Activated CD4-positive, alpha-beta T cell treated with anti-CD3 and anti-CD28 coated beads, Interleukin-10, Interleukin-2, amounts not matched to agents 100 ng/mL and 50 ng/mL, durations not matched to agents 16 hours and 8 hours (primary cell): ENCODE measurements around the gene CYP2E1.
"Not testable (repeated sequence)": the region's sequence is repeated elsewhere in the genome, so short reads cannot be mapped to it uniquely, and the experiment has no call there.

Experiments
- DNase-seq: peaks from one replicate; pipeline ENCODE4 v3.0.0-alpha.2; 2020

Gene CYP2E1

GRCh38 chr10:133526957-133527588 lies at the start of gene CYP2E1:
TSS of gene CYP2E1 (plus strand) at chr10:133527363. CDS start at chr10:133527396, 33 bp downstream.
- DNase-seq, result no peak

DNA sequence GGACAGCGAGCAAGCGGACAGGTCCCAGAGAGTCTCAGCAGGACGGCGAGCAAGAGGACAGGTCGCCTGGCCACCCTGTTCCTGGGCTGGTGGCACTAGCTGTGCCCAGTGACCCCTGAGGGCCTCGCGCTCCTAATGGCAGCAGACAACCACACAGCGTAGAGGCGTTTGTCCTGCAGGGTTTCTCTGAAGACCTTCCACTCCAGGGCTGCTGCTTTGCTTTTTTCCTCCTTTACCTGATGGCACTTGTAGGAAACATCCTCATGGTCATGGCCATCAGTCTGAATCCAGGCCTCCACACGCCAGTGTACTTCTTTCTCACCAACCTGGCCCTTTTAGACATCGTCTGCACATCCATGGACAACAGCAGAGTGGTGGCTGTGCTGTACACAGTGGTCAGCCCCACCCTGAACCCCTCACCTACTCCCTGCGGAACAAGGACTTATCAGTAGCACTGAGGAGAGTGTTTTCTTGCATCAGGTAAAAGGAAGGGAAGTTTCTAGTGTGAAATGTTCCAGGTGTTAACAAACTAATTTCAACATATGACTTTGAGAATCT lies 46.0 kb upstream of the CYP2E1 start:
- no peak for DNase-seq

GRCh38 chr10:133481657-133482056 lies 45.5 kb upstream of the CYP2E1 start:
- DNase-seq, result no peak

DNA sequence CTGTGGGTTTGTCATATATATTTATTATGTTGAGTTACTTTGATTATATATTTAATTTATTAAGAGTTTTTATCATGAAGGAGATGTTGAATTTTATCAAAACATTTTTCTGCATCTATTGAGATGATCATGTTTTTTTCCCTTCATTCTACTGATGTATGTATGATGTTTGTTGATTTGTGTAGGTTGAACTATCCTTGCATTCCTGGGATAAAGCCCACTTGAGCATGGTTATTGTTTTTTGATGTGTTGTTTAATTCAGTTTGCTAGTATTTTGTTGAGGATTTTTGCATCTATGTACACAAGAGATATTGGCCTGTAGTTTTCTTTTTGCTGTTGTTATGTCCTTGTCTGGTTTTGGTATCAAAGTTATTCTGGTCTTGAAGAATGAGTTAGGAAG lies 42.3 kb upstream of the CYP2E1 start:
- no peak for DNase-seq

DNA sequence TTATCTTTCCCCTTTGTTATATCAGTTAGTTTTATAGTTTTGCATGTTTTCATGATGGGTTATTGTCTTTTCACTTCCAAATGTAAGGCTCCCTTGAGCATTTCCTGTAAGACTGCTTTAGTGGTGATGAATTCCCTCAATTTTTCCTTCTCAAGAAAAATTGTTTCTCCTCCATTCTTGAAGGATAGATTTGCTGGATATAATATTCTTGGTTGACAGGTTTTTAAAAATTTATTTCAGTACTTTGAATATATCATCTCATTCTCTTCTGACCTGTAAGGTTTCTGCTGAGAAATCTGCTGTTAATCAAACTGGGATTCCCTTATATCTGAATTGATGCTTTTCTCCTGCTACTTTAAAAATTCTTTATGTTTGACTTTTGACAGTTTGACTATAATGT lies 40.1 kb upstream of the CYP2E1 start:
- DNase-seq, result no peak

DNA sequence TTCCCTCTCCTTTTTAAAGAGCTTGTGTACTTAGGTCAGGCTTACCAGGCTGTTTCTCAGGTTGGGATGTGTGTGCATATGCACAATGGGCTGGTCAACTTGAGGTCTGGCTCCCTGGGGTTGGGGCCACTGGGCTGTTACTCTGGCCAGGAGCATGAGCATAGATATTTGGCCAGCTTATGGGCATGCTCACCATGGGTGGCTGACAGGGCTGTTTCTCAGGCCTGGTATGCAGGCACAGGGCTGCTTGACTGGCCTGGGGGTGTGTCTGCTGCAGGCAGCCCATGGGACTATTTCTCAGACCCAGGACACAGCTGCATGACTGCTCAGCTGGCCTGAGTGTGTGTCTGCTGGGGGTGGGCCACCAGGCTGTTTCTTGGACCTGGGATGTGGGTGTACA lies 38.8 kb upstream of the CYP2E1 start:
- no peak for DNase-seq

GRCh38 chr10:133489816-133490588 lies 37.2 kb upstream of the CYP2E1 start:
- no peak for DNase-seq

DNA sequence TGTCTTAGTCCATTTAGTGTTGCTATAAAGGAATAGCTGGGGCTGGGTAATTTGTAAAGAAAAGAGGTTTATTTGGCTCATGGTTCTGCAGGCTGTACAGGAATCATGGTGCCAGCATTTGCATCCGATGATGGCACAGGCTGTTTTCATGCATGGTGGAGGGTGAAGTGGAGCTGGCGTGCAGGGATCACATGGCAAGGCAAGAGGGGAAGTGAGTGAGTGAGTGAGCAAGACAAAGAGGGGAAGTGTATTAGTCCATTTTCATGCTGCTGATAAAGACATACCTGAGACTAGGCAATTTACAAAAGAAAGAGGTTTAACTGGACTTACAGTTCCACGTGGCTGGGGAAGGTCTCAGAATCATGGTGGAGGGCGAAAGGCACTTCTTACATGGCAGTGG lies 33.6 kb upstream of the CYP2E1 start:
- not testable (repeated sequence) for DNase-seq

DNA sequence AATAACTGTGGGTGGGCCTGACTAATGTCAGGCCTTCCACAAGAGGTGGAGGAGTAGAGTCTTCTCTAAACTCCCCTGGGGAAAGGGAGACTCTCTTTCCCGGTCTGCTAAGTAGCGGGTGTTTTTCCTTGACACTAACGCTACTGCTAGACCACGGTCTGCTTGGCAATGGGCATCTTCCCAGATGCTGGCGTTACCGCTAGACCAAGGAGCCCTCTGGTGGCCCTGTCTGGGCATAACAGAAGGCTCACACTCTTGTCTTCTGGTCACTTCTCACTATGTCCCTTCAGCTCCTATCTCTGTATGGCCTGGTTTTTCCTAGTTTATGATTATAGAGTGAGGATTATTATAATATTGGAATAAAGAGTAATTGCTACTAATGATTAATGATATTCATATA lies 29.8 kb upstream of the CYP2E1 start:
- DNase-seq, result peak; percentile 14

GRCh38 chr10:133499176-133499575 lies 28.0 kb upstream of the CYP2E1 start:
- not testable (repeated sequence) for DNase-seq

DNA sequence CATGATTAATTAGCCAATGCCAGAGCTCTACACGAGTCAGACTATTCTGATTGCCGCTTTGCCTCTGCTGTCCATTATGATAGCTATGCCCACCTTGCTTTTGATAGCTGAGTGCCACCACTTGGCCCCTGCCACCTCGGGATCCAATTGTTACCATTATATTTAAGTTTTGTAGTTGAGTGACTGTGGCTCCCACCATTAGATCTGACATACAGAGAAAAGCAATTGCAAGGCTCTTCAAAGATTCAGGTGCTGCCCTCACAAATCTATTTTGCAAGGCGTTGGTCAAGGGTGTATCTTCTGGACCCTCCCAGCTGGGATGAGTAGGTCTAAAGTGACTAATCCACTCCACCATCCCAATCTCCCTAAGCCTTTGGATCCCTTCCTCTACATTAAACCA lies 26.3 kb upstream of the CYP2E1 start:
- DNase-seq, result not testable (repeated sequence)

DNA sequence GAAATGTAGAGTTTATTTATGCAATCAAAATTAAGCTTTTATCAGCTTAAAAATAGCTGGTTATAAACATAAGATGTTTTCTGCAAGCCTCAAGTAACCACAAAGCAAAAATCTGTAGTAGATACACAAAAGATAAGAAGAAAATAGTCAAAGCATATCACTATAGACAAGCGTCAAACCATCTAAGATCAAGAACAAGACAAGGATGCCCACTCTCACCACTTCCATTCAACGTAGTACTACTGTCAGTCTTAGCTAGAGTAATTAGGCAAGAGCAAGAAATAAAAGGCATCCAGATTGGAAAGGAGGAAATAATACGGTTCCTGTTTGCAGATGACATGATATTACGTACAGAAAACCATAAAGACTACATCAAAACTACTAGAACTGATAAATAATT lies 17.5 kb upstream of the CYP2E1 start:
- DNase-seq, result no peak

GRCh38 chr10:133511408-133511807 lies 15.8 kb upstream of the CYP2E1 start:
- DNase-seq, result no peak

DNA sequence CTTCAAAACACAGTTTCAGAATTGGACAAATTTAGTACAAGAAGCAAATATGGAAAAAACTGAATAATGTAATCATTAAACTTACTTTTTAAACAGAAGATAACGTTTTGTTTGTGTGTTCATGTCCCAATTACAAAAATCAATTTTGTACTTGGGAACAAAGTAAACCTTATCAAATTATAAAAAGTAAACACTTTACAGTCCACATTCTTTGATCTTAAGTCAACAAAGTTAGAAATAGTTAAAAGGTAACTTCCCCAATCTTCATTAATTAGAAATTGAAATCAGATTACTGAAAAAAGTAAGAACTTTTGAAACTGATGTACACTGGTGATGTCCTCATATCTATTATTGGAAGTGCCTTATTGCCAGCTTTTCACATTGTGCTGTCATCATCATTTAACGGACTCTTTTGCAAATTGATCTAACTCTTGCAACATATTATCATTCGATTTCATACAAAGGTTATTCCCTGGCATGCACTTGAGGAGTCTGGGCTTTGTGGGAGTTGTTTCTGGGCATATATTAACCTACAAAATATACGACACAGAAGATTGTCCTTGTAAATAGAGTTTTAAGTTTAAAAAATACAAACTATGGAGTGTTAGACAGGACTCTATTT lies 15.1 kb upstream of the CYP2E1 start:
- DNase-seq, result no peak

GRCh38 chr10:133515471-133515870 lies 11.7 kb upstream of the CYP2E1 start:
- no peak for DNase-seq

GRCh38 chr10:133516057-133516456 lies 11.1 kb upstream of the CYP2E1 start:
- DNase-seq, result no peak

DNA sequence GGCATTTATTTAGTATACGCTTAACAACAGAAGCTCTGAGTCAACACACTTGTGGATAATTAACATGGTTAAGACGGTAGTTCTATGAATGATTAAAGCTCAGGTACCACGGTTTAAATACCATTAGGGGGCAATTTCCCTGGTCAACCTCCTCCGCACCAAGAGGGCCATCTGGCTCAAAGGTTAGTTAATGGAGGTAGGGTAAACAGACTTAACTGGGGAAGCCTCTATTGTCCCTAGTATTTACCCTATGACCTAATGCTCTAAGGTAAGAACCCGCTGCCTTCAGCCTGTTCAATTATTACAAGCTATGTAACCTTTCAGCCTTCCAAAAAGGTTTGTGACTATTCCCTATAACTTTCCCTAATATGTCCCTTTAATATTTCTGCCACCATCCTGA lies 8.6 kb upstream of the CYP2E1 start:
- DNase-seq, result not testable (repeated sequence)

- DNase-seq, result peak; percentile 93
These were observed 6.9 kb upstream of the CYP2E1 start for GRCh38 chr10:133520193-133520738.

DNA sequence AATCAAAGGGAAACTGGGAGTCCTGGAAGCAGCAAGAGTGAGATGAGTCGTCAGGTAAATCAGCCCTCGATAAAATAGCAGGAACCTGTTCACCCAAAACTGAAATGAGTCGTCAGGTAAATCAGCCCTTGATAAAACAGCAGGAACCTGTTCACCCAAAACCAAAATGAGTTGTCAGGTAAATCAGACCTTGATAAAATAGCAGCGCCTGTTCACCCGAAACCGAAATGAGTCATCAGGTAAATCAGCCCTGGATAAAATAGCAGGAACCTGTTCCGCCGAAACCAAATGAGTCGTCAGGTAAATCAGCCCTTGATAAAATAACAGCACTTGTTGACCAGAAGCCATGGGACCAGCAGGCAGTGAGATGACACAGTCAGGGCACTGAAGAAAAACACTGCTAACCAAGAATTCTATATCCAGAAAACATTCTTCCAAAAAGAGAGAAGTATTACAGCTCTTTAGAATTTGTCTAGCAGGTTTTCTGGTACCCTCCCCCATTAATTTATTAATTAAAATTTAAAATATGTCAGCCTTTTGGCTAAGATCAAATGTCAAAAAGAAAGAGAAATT lies 3.4 kb upstream of the CYP2E1 start:
- no peak for DNase-seq

- DNase-seq, result no peak
These were observed 1.7 kb upstream of the CYP2E1 start for GRCh38 chr10:133525444-133525843.

DNA sequence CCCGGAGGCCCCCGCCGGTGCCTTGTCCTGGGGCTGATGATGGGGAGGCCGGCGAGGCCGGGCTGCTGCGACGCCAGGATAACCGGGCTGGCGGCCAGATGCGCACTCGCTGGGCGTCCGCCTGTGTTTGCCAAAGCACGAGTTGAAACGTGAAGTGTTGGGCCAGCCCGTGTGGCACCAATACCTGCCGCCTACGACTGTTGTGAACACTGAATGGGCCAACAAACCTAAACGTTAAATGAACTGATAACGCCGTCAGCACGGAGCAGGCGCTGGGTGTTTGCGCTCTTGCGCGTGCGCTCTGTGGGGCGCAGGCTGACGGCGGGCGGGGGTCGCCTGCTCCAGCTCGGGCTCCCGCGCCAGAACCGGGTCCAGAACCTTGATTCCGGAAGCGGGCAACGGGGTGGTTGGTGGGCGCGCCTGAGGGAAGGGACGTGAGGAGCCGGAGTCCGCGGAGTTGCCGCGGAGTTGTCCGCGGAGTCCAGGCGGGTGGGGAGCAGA lies 658 bp downstream of the CYP2E1 start:
- DNase-seq, result no peak

DNA sequence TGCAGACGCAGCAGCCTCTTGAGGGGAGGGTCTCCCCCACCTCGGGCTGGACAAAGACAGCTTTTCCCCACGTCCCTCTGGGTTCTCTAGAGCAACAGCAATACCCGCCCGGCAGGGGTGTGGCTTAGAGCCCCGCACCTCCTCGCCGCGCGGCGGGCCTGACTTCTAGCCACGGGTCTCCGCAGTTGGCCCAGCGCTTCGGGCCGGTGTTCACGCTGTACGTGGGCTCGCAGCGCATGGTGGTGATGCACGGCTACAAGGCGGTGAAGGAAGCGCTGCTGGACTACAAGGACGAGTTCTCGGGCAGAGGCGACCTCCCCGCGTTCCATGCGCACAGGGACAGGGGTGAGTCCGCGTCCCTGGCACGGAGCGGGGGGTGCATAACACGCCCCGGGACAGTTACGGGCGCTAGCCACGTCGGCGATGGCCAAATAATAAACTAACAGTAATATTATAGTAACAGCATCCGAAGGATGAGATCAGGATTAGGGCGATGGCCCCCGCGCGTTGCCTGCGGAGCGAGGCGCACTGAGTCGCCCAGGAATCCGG lies 1.2 kb downstream of the CYP2E1 start:
- DNase-seq, result no peak
